CD4-positive, CD25-positive, alpha-beta regulatory T cell (primary cell): ENCODE results near the gene CCDC192. TPM values are rescaled to one million over a fixed set of nuclear protein-coding genes. Genes with fewer than 3 reads are reported as not detected.

Experiments used
- ATAC-seq, 2 donors: fragments of 150-1000 bp; cut with Tn5 transposase; one replicate each; pipeline ENCODE4 v1.10.0; 2021; ENCODE audit warnings: low read depth in 2 of 2, moderate number of reproducible peaks in 2 of 2, moderate library complexity in 1 of 2
- DNase-seq, 3 donors: peaks; one replicate each; pipeline versions ENCODE4 v3.0.0 to v3.0.0-alpha.2; 2012 to 2022; ENCODE audit warnings: mixed read lengths in 1 of 3
- H3K27ac ChIP-seq: one replicate; pipeline ENCODE4 v1.7.0; 2013; ENCODE audit warnings: mild to moderate bottlenecking, low read length; ENCODE audit not compliant: insufficient read depth, poor library complexity, severe bottlenecking
- H3K27me3 ChIP-seq: one replicate; pipeline ENCODE4 v1.7.0; 2013; ENCODE audit warnings: low read length; ENCODE audit not compliant: control insufficient read depth, insufficient read depth
- H3K36me3 ChIP-seq: one replicate; pipeline ENCODE4 v1.7.0; 2013; ENCODE audit warnings: mild to moderate bottlenecking, low read length, moderate library complexity; ENCODE audit not compliant: control insufficient read depth, insufficient read depth
- H3K4me1 ChIP-seq: 2 replicates; pipeline ENCODE4 v1.7.0; 2013; ENCODE audit warnings: mild to moderate bottlenecking, low read length; ENCODE audit not compliant: insufficient read depth, control insufficient read depth, poor library complexity, severe bottlenecking
- H3K4me3 ChIP-seq: one replicate; pipeline ENCODE4 v1.7.0; 2013; ENCODE audit warnings: low read depth, mild to moderate bottlenecking, low read length, moderate library complexity
- H3K9me3 ChIP-seq, 2 experiments: 1 replicate in 1 of 2; 2 replicates in 1 of 2; pipeline ENCODE4 v1.7.0; 2013; ENCODE audit warnings: low read length in 2 of 2, mild to moderate bottlenecking in 1 of 2, moderate library complexity in 1 of 2; ENCODE audit not compliant: control insufficient read depth in 2 of 2
- H3K27ac Mint-ChIP-seq, 3 donors: one replicate each; pipeline ENCODE4 v1.8.0; 2020 to 2022; ENCODE audit warnings: mild to moderate bottlenecking in 3 of 3, mixed read lengths in 3 of 3, moderate library complexity in 2 of 3
- H3K27me3 Mint-ChIP-seq: one replicate; pipeline ENCODE4 v1.8.0; 2022; ENCODE audit warnings: mild to moderate bottlenecking, mixed read lengths
- H3K36me3 Mint-ChIP-seq: one replicate; pipeline ENCODE4 v1.8.0; 2020; ENCODE audit warnings: mixed read lengths
- H3K4me1 Mint-ChIP-seq, 4 donors: one replicate each; pipeline ENCODE4 v1.8.0; 2020 to 2022; ENCODE audit warnings: mixed read lengths in 4 of 4, mild to moderate bottlenecking in 1 of 4
- H3K4me3 Mint-ChIP-seq, 4 donors: one replicate each; pipeline ENCODE4 v1.8.0; 2020 to 2022; ENCODE audit warnings: mild to moderate bottlenecking in 4 of 4, mixed read lengths in 4 of 4, moderate library complexity in 3 of 4
- H3K9me3 Mint-ChIP-seq, 7 donors: one replicate each; pipeline ENCODE4 v1.8.0; 2020 to 2022; ENCODE audit warnings: mixed read lengths in 7 of 7, mild to moderate bottlenecking in 3 of 7, moderate library complexity in 2 of 7
- polyA plus RNA-seq, 4 donors: library from polyadenylated mRNA; unstranded; fragments of 300-500 nt; fragmentation: Illumina TruSeq; gene quantifications; one replicate each; pipeline ENCODE4 v1.2.3, GENCODE V29; 2021
- total RNA-seq: library from RNA; stranded (reverse); gene quantifications from one replicate; pipeline ENCODE4 v1.2.3, GENCODE V29; 2022

The CCDC192 gene
- total and polyA plus RNA-seq, 5 donors from 2014 or later: 0.37 TPM; not detected in 4

GRCh38 chr5:127934791-127935256, 231.6 kb downstream of the CCDC192 start:
- no peak overlapping the region for H3K4me3 ChIP-seq
- Mint-ChIP-seq H3K27ac (peak overlapping the region in 1 of 3 donors; percentile 23), H3K27me3 (peaks cover 4% of the 10 kb centered on the region), H3K9me3 (no peaks in the 10 kb centered on the region), H3K4me3 (no peak overlapping the region), H3K36me3 (no peaks in the 10 kb centered on the region), H3K4me1 (no peaks in the 10 kb centered on the region)
- ATAC-seq (no peak), DNase-seq (no peak)
- no peaks in the 10 kb centered on the region for H3K36me3 ChIP-seq
- H3K4me1 ChIP-seq: no peaks in the 10 kb centered on the region
- no peaks in the 10 kb centered on the region for H3K9me3 ChIP-seq
- H3K27ac ChIP-seq: no peak overlapping the region
- H3K27me3 ChIP-seq: no peaks in the 10 kb centered on the region

GRCh38 chr5:127935398-127935797, 232.2 kb downstream of the CCDC192 start:
- no peak overlapping the region for H3K4me3 Mint-ChIP-seq
- H3K27me3 Mint-ChIP-seq: peaks cover 1% of the 10 kb centered on the region

GRCh38 chr5:127936439-127936972, 233.3 kb downstream of the CCDC192 start:
- Mint-ChIP-seq H3K4me3 (no peak overlapping the region), H3K27ac (no peak overlapping the region)

More at GRCh38 chr5:127935398-127935797, 232.2 kb downstream of the CCDC192 start:
- no peaks in the 10 kb centered on the region for H3K4me1 Mint-ChIP-seq
- H3K36me3 Mint-ChIP-seq: no peaks in the 10 kb centered on the region
- H3K27ac Mint-ChIP-seq: peak overlapping the region in 1 of 3 donors; percentile 23
- ATAC-seq: no peak
- no peaks in the 10 kb centered on the region for H3K4me1 ChIP-seq
- H3K4me3 ChIP-seq: no peak overlapping the region
- H3K36me3 ChIP-seq: no peaks in the 10 kb centered on the region
- no peak overlapping the region for H3K27ac ChIP-seq
- H3K27me3 ChIP-seq: no peaks in the 10 kb centered on the region
- no peak for DNase-seq
- H3K9me3 ChIP-seq: no peaks in the 10 kb centered on the region
- H3K9me3 Mint-ChIP-seq: no peaks in the 10 kb centered on the region

GRCh38 chr5:127938746-127939145, 235.6 kb downstream of the CCDC192 start:
- peaks cover 0 to 2% (median 0%) of the 10 kb centered on the region in 4 donors for H3K4me1 Mint-ChIP-seq
- no peak for DNase-seq
- no peak overlapping the region for H3K4me3 Mint-ChIP-seq
- H3K36me3 Mint-ChIP-seq: no peaks in the 10 kb centered on the region
- no peaks in the 10 kb centered on the region for H3K9me3 ChIP-seq
- ATAC-seq: no peak
- H3K4me1 ChIP-seq: no peaks in the 10 kb centered on the region
- H3K4me3 ChIP-seq: no peak overlapping the region
- no peaks in the 10 kb centered on the region for H3K27me3 ChIP-seq
- H3K27ac Mint-ChIP-seq: no peak overlapping the region
- H3K9me3 Mint-ChIP-seq: no peaks in the 10 kb centered on the region
- H3K27me3 Mint-ChIP-seq: no peaks in the 10 kb centered on the region
- no peaks in the 10 kb centered on the region for H3K36me3 ChIP-seq
- H3K27ac ChIP-seq: no peak overlapping the region

More at GRCh38 chr5:127936439-127936972, 233.3 kb downstream of the CCDC192 start:
- Histone ChIP-seq H3K9me3 (no peaks in the 10 kb centered on the region), H3K4me3 (no peak overlapping the region), H3K36me3 (no peaks in the 10 kb centered on the region), H3K27me3 (no peaks in the 10 kb centered on the region), H3K4me1 (no peaks in the 10 kb centered on the region), H3K27ac (no peak overlapping the region)
- ATAC-seq (no peak), DNase-seq (no peak)
- Mint-ChIP-seq H3K9me3 (no peaks in the 10 kb centered on the region), H3K27me3 (no peaks in the 10 kb centered on the region), H3K36me3 (no peaks in the 10 kb centered on the region), H3K4me1 (no peaks in the 10 kb centered on the region)

- ATAC-seq: no peak
- Histone ChIP-seq H3K36me3 (no peaks in the 10 kb centered on the region), H3K4me1 (no peaks in the 10 kb centered on the region), H3K4me3 (no peak overlapping the region), H3K27me3 (no peaks in the 10 kb centered on the region), H3K9me3 (no peaks in the 10 kb centered on the region), H3K27ac (no peak overlapping the region)
- no peak for DNase-seq
- Mint-ChIP-seq H3K36me3 (no peaks in the 10 kb centered on the region), H3K27me3 (no peaks in the 10 kb centered on the region), H3K4me3 (no peak overlapping the region), H3K9me3 (no peaks in the 10 kb centered on the region), H3K27ac (no peak overlapping the region), H3K4me1 (peaks cover 0 to 2% (median 0%) of the 10 kb centered on the region in 4 donors)
Observed at GRCh38 chr5:127940854-127941253, 237.7 kb downstream of the CCDC192 start.

- no peaks in the 10 kb centered on the region for H3K27me3 Mint-ChIP-seq
- Histone ChIP-seq H3K4me1 (no peaks in the 10 kb centered on the region), H3K4me3 (no peak overlapping the region), H3K27me3 (no peaks in the 10 kb centered on the region), H3K9me3 (no peaks in the 10 kb centered on the region), H3K36me3 (no peaks in the 10 kb centered on the region), H3K27ac (no peak overlapping the region)
- H3K4me3 Mint-ChIP-seq: no peak overlapping the region
- no peak for ATAC-seq
- H3K36me3 Mint-ChIP-seq: peaks cover 2% of the 10 kb centered on the region
- no peak overlapping the region for H3K27ac Mint-ChIP-seq
- H3K9me3 Mint-ChIP-seq: no peaks in the 10 kb centered on the region
- DNase-seq: no peak
- H3K4me1 Mint-ChIP-seq: peaks cover 0 to 4% (median 0%) of the 10 kb centered on the region in 4 donors
Observed at GRCh38 chr5:127941646-127942045, 238.5 kb downstream of the CCDC192 start.

GRCh38 chr5:127942246-127943060, 239.3 kb downstream of the CCDC192 start:
- H3K27ac Mint-ChIP-seq: no peak overlapping the region
- Histone ChIP-seq H3K9me3 (no peaks in the 10 kb centered on the region), H3K27me3 (no peaks in the 10 kb centered on the region), H3K36me3 (no peaks in the 10 kb centered on the region), H3K27ac (no peak overlapping the region), H3K4me1 (no peaks in the 10 kb centered on the region), H3K4me3 (no peak overlapping the region)
- H3K27me3 Mint-ChIP-seq: peaks cover 3% of the 10 kb centered on the region
- H3K4me3 Mint-ChIP-seq: no peak overlapping the region
- no peaks in the 10 kb centered on the region for H3K9me3 Mint-ChIP-seq
- DNase-seq: no peak
- peaks cover 0 to 4% (median 0%) of the 10 kb centered on the region in 4 donors for H3K4me1 Mint-ChIP-seq
- no peak for ATAC-seq
- peaks cover 8% of the 10 kb centered on the region for H3K36me3 Mint-ChIP-seq

- no peak overlapping the region for H3K27ac Mint-ChIP-seq
- Histone ChIP-seq H3K27me3 (no peaks in the 10 kb centered on the region), H3K4me1 (no peaks in the 10 kb centered on the region), H3K4me3 (no peak overlapping the region), H3K27ac (no peak overlapping the region), H3K9me3 (no peaks in the 10 kb centered on the region), H3K36me3 (no peaks in the 10 kb centered on the region)
- H3K4me1 Mint-ChIP-seq: peaks cover 0 to 4% (median 0%) of the 10 kb centered on the region in 4 donors
- DNase-seq (no peak), ATAC-seq (no peak)
- peaks cover 8% of the 10 kb centered on the region for H3K36me3 Mint-ChIP-seq
- no peaks in the 10 kb centered on the region for H3K9me3 Mint-ChIP-seq
- H3K27me3 Mint-ChIP-seq: peaks cover 5% of the 10 kb centered on the region
- no peak overlapping the region for H3K4me3 Mint-ChIP-seq
Observed at GRCh38 chr5:127943061-127943371, 239.8 kb downstream of the CCDC192 start.
